H1 (cell line): ENCODE data around the gene KCNMA1. TPM values are rescaled to one million over a fixed set of nuclear protein-coding genes. Genes with fewer than 3 reads are reported as not detected.

Experiments used
- JUN ChIP-seq: IDR thresholded peaks from 2 replicates; pipeline ENCODE4 v1.6.1; 2011; ENCODE audit warnings: low read depth, mild to moderate bottlenecking, improper control_type of control experiment, low read length
- KDM4A ChIP-seq: IDR thresholded peaks from one replicate; pipeline ENCODE4 v1.7.1; 2012; ENCODE audit warnings: low read depth, mild to moderate bottlenecking, moderate library complexity, low read length, inconsistent platforms; ENCODE audit not compliant: severe bottlenecking
- NANOG ChIP-seq: IDR thresholded peaks from 2 replicates; pipeline ENCODE4 v1.6.1; 2011; ENCODE audit warnings: low read length, low read depth, mild to moderate bottlenecking, inconsistent platforms; ENCODE audit not compliant: insufficient read depth, poor library complexity, severe bottlenecking
- POU5F1 ChIP-seq: IDR thresholded peaks from 2 replicates; pipeline ENCODE4 v1.6.1; 2011; ENCODE audit warnings: low read depth, mild to moderate bottlenecking, low read length, moderate library complexity
- RBBP5 ChIP-seq: IDR thresholded peaks from 2 replicates; pipeline ENCODE4 v1.7.1; 2012; ENCODE audit warnings: low read depth, mild to moderate bottlenecking, inconsistent platforms, low read length, moderate library complexity, borderline replicate concordance
- SIRT6 ChIP-seq: IDR thresholded peaks from one replicate; pipeline ENCODE4 v1.7.1; 2012; ENCODE audit warnings: low read length, inconsistent platforms
- polyA plus RNA-seq, 7 experiments: library from polyadenylated mRNA; depleted of rRNA in 3 of 7; stranded (reverse) in 5 of 7; unstranded in 2 of 7; fragments of >200 nt in 5 of 7; fragments of 200-250 nt in 2 of 7; gene quantifications; 1 replicate in 5 of 7; 2 replicates in 1 of 7; 4 replicates in 1 of 7; pipeline versions ENCODE4 v1.2.1 to v1.2.3, GENCODE V29; 2011 to 2013; ENCODE audit warnings: missing spikeins in 2 of 7, mixed read lengths in 2 of 7
- total RNA-seq: library from RNA; stranded (reverse); fragmentation: NEBNext Ultra II Directional; extraction: Animal tissue kit (Norgen Biotek cat#: 25700); gene quantifications from 2 replicates; pipeline ENCODE4 v1.2.1, GENCODE V29; 2021
- TF ChIP-seq, protein P1 (sequence below): fragments of 300-600 bp; sonication (generic); IDR thresholded peaks from 2 replicates; pipeline ENCODE4 v1.7.1; 2012; ENCODE audit warnings: low read length, moderate library complexity, mild to moderate bottlenecking, inconsistent platforms; ENCODE audit not compliant: insufficient replicate concordance
- TF ChIP-seq, protein P2 (sequence below): IDR thresholded peaks from 2 replicates; pipeline ENCODE4 v1.6.1; 2011; ENCODE audit warnings: low read depth, mild to moderate bottlenecking, low read length; ENCODE audit not compliant: insufficient read depth

Gene KCNMA1
- total and polyA plus RNA-seq, 2 of the 8 experiments (the other 6 are each of a cell fraction or from before 2014, with no cell fraction given) = 10.2 to 11.1 TPM

DNA sequence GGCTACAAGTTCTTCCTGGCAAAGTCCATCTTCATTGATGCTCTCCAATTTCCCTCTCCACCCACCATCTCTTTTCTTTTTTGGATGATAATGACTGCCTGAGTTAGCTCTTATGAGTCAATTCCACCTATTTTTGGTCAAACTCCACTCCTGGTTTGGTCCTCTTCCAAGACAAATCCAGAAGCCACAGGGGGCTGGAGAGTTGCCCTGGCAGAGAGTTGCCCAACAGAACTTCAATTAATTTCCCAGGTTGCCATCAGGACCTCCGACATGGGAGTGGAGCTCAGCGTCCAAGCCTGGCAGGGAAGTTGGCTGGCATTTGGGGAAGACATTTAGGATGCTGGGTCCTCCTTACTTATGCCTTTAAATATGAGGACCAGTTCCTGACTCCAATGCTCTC lies 29.2 kb upstream of the KCNMA1 start (continued):
- TF ChIP-seq, protein P1, sequence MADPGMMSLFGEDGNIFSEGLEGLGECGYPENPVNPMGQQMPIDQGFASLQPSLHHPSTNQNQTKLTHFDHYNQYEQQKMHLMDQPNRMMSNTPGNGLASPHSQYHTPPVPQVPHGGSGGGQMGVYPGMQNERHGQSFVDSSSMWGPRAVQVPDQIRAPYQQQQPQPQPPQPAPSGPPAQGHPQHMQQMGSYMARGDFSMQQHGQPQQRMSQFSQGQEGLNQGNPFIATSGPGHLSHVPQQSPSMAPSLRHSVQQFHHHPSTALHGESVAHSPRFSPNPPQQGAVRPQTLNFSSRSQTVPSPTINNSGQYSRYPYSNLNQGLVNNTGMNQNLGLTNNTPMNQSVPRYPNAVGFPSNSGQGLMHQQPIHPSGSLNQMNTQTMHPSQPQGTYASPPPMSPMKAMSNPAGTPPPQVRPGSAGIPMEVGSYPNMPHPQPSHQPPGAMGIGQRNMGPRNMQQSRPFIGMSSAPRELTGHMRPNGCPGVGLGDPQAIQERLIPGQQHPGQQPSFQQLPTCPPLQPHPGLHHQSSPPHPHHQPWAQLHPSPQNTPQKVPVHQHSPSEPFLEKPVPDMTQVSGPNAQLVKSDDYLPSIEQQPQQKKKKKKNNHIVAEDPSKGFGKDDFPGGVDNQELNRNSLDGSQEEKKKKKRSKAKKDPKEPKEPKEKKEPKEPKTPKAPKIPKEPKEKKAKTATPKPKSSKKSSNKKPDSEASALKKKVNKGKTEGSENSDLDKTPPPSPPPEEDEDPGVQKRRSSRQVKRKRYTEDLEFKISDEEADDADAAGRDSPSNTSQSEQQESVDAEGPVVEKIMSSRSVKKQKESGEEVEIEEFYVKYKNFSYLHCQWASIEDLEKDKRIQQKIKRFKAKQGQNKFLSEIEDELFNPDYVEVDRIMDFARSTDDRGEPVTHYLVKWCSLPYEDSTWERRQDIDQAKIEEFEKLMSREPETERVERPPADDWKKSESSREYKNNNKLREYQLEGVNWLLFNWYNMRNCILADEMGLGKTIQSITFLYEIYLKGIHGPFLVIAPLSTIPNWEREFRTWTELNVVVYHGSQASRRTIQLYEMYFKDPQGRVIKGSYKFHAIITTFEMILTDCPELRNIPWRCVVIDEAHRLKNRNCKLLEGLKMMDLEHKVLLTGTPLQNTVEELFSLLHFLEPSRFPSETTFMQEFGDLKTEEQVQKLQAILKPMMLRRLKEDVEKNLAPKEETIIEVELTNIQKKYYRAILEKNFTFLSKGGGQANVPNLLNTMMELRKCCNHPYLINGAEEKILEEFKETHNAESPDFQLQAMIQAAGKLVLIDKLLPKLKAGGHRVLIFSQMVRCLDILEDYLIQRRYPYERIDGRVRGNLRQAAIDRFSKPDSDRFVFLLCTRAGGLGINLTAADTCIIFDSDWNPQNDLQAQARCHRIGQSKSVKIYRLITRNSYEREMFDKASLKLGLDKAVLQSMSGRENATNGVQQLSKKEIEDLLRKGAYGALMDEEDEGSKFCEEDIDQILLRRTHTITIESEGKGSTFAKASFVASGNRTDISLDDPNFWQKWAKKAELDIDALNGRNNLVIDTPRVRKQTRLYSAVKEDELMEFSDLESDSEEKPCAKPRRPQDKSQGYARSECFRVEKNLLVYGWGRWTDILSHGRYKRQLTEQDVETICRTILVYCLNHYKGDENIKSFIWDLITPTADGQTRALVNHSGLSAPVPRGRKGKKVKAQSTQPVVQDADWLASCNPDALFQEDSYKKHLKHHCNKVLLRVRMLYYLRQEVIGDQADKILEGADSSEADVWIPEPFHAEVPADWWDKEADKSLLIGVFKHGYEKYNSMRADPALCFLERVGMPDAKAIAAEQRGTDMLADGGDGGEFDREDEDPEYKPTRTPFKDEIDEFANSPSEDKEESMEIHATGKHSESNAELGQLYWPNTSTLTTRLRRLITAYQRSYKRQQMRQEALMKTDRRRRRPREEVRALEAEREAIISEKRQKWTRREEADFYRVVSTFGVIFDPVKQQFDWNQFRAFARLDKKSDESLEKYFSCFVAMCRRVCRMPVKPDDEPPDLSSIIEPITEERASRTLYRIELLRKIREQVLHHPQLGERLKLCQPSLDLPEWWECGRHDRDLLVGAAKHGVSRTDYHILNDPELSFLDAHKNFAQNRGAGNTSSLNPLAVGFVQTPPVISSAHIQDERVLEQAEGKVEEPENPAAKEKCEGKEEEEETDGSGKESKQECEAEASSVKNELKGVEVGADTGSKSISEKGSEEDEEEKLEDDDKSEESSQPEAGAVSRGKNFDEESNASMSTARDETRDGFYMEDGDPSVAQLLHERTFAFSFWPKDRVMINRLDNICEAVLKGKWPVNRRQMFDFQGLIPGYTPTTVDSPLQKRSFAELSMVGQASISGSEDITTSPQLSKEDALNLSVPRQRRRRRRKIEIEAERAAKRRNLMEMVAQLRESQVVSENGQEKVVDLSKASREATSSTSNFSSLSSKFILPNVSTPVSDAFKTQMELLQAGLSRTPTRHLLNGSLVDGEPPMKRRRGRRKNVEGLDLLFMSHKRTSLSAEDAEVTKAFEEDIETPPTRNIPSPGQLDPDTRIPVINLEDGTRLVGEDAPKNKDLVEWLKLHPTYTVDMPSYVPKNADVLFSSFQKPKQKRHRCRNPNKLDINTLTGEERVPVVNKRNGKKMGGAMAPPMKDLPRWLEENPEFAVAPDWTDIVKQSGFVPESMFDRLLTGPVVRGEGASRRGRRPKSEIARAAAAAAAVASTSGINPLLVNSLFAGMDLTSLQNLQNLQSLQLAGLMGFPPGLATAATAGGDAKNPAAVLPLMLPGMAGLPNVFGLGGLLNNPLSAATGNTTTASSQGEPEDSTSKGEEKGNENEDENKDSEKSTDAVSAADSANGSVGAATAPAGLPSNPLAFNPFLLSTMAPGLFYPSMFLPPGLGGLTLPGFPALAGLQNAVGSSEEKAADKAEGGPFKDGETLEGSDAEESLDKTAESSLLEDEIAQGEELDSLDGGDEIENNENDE = no peak
- TF ChIP-seq NANOG (no peak), POU5F1 (no peak), SIRT6 (no peak), KDM4A (no peak), RBBP5 (no peak), JUN (no peak)
- TF ChIP-seq, protein P2, sequence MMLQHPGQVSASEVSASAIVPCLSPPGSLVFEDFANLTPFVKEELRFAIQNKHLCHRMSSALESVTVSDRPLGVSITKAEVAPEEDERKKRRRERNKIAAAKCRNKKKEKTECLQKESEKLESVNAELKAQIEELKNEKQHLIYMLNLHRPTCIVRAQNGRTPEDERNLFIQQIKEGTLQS = no peak
